Progenitor cell of endocrine pancreas (in vitro differentiated cells): ENCODE measurements around the gene LTBR. TPM values are rescaled to one million over a fixed set of nuclear protein-coding genes. Genes with fewer than 3 reads are reported as not detected.
A peak's percentile ranks its signal among the peaks of the same experiment; 100 is the strongest.

ENCODE experiments used
- DNase-seq: peaks from one replicate; pipeline ENCODE4 v3.0.0; 2021; ENCODE audit warnings: low spot score; ENCODE audit not compliant: unreplicated experiment
- H3K27ac Mint-ChIP-seq: 2 replicates; pipeline ENCODE4 v1.8.0; 2021; ENCODE audit warnings: mild to moderate bottlenecking, moderate library complexity, mixed read lengths
- H3K27me3 Mint-ChIP-seq: 2 replicates; pipeline ENCODE4 v1.8.0; 2021; ENCODE audit warnings: mixed read lengths
- H3K36me3 Mint-ChIP-seq: 2 replicates; pipeline ENCODE4 v1.8.0; 2022; ENCODE audit warnings: mixed read lengths; ENCODE audit not compliant: insufficient read depth
- H3K4me1 Mint-ChIP-seq: 2 replicates; pipeline ENCODE4 v1.8.0; 2021; ENCODE audit warnings: low read depth, mixed read lengths
- H3K4me3 Mint-ChIP-seq: 2 replicates; pipeline ENCODE4 v1.8.0; 2021; ENCODE audit warnings: low read depth, mild to moderate bottlenecking, moderate library complexity, mixed read lengths
- H3K9me3 Mint-ChIP-seq: 2 replicates; pipeline ENCODE4 v1.8.0; 2021; ENCODE audit warnings: low read depth, mixed read lengths
- total RNA-seq: library from RNA; stranded (reverse); gene quantifications from 2 replicates; pipeline ENCODE4 v1.2.1, GENCODE V29; 2021
- TF ChIP-seq, protein P1 (sequence below): fragments of 200-600 bp; sonication (generic); IDR thresholded peaks from one replicate; pipeline ENCODE4 v1.5.0; 2021; ENCODE audit warnings: antibody characterized with exemption, mild to moderate bottlenecking; ENCODE audit not compliant: unreplicated experiment

The LTBR gene
- total RNA-seq, 1 donor from 2014 or later = 17.8 TPM

DNA sequence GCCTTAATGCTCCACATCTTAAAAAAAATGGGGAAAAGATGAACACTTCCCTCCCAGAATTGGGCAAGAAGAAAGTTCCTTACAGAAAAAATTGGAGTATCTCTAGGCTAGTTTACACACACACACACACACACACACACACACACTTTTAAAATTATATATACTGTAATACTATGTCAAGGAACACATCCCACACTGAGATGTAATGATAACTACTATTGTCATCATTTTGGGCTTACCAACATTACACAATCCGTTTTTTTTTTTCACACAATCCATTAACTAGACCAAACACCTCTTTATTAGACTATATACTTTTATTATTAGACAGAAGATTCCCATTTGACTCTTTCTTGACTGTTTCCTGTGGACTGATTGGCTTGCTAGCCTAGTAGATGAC, 2.5 kb downstream of the LTBR start:
- TF ChIP-seq, protein P1, sequence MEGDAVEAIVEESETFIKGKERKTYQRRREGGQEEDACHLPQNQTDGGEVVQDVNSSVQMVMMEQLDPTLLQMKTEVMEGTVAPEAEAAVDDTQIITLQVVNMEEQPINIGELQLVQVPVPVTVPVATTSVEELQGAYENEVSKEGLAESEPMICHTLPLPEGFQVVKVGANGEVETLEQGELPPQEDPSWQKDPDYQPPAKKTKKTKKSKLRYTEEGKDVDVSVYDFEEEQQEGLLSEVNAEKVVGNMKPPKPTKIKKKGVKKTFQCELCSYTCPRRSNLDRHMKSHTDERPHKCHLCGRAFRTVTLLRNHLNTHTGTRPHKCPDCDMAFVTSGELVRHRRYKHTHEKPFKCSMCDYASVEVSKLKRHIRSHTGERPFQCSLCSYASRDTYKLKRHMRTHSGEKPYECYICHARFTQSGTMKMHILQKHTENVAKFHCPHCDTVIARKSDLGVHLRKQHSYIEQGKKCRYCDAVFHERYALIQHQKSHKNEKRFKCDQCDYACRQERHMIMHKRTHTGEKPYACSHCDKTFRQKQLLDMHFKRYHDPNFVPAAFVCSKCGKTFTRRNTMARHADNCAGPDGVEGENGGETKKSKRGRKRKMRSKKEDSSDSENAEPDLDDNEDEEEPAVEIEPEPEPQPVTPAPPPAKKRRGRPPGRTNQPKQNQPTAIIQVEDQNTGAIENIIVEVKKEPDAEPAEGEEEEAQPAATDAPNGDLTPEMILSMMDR = no peak
- no peak for DNase-seq
- Mint-ChIP-seq H3K27ac (no peak overlapping the region), H3K36me3 (peaks cover 2% of the 10 kb centered on the region), H3K9me3 (no peaks in the 10 kb centered on the region), H3K4me3 (no peak overlapping the region), H3K4me1 (peaks cover 6% of the 10 kb centered on the region), H3K27me3 (peaks cover 23% of the 10 kb centered on the region)

DNA sequence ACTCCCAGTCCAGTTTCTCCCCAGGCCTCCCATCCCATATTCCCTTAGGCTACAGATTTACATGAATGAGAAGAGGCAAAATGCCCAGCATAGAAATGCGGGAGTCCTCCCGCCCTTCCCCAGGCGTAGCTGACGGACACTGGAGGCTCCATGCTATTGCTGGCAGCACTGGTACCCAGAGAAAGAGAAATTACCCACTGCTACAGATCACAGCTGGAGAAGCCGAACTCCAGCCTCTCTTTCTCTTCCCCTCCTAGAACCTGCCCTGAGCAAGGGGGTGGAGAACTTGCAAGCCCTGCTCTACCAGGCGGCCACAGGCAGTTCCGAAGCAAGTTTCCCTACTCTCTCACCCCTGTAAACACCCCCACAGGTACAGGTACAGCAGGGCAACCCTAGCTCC, 3.6 kb downstream of the LTBR start:
- TF ChIP-seq, protein P1 = no peak
- Mint-ChIP-seq H3K36me3 (peaks cover 2% of the 10 kb centered on the region), H3K27ac (peak overlapping the region; percentile 14), H3K27me3 (peaks cover 13% of the 10 kb centered on the region), H3K4me3 (no peak overlapping the region), H3K4me1 (peaks cover 6% of the 10 kb centered on the region), H3K9me3 (no peaks in the 10 kb centered on the region)
- no peak for DNase-seq

DNA sequence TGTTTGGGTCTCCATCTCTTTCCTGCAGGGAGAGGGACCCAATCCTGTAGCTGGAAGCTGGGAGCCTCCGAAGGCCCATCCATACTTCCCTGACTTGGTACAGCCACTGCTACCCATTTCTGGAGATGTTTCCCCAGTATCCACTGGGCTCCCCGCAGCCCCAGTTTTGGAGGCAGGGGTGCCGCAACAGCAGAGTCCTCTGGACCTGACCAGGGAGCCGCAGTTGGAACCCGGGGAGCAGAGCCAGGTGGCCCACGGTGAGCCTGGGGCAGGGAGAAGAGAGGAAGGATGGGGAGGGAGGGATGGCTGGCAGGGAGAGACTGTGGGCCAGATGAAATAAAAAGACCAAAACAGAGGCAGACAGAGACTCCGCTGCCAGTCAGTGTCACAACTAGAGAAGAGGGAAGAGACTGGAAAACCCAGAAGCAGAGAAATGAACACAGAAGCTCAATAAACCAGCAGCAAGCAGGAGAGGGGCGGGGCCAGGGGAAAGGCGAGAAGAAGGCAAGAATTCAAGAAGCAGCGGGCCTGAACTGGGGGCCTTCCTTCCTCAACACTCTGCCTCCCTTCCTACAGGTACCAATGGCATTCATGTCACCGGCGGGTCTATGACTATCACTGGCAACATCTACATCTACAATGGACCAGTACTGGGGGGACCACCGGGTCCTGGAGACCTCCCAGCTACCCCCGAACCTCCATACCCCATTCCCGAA, 6.3 kb downstream of the LTBR start:
- TF ChIP-seq, protein P1 = no peak
- DNase-seq = no peak
- Mint-ChIP-seq H3K36me3 (peaks cover 2% of the 10 kb centered on the region), H3K9me3 (no peaks in the 10 kb centered on the region), H3K27ac (no peak overlapping the region), H3K27me3 (peaks cover 5% of the 10 kb centered on the region), H3K4me3 (no peak overlapping the region), H3K4me1 (no peaks in the 10 kb centered on the region)

DNA sequence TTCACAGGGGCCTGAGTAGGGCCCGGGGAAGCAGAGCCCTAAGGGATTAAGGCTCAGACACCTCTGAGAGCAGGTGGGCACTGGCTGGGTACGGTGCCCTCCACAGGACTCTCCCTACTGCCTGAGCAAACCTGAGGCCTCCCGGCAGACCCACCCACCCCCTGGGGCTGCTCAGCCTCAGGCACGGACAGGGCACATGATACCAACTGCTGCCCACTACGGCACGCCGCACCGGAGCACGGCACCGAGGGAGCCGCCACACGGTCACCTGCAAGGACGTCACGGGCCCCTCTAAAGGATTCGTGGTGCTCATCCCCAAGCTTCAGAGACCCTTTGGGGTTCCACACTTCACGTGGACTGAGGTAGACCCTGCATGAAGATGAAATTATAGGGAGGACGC, 7.1 kb downstream of the LTBR start:
- no peaks in the 10 kb centered on the region for H3K9me3 Mint-ChIP-seq
- H3K4me1 Mint-ChIP-seq = no peaks in the 10 kb centered on the region
- H3K36me3 Mint-ChIP-seq = peaks cover 2% of the 10 kb centered on the region
- no peak overlapping the region for H3K4me3 Mint-ChIP-seq
- H3K27ac Mint-ChIP-seq = no peak overlapping the region
- TF ChIP-seq, protein P1 = no peak
- H3K27me3 Mint-ChIP-seq = peaks cover 7% of the 10 kb centered on the region
- no peak for DNase-seq

DNA sequence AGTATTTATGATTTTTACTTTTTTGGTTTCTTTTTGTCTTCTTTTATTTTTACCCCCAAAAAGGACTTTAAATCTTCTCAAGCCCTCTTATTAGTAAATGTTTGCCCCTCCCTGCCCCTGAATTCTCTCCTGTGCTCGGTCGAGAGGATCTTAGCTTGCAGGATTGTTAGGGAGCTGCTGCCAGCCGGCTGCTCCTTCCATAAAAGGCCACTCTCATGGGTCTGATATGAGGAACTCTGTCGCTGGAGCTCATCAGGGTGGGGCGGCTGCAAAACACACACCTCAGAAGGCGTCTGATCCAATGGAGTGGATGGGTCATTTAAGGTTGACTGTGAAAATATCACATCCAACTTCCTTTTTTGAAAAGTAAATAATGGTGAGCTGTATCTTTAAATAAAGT, 8.5 kb downstream of the LTBR start:
- H3K4me1 Mint-ChIP-seq = no peaks in the 10 kb centered on the region
- no peak for DNase-seq
- no peaks in the 10 kb centered on the region for H3K36me3 Mint-ChIP-seq
- TF ChIP-seq, protein P1 = no peak
- H3K9me3 Mint-ChIP-seq = no peaks in the 10 kb centered on the region
- no peak overlapping the region for H3K27ac Mint-ChIP-seq
- no peak overlapping the region for H3K4me3 Mint-ChIP-seq
- peaks cover 7% of the 10 kb centered on the region for H3K27me3 Mint-ChIP-seq
